Mesenchymal stem cell (in vitro differentiated cells and primary cell): ENCODE results near the gene CEP112.

ENCODE experiments used
- DNase-seq: peaks from one replicate; pipeline ENCODE4 v3.0.0-alpha.2; 2013
- H2AFZ ChIP-seq: one replicate; pipeline ENCODE4 v1.6.1; 2013; ENCODE audit warnings: low read depth, mild to moderate bottlenecking, control low read depth, inconsistent platforms, low read length, moderate library complexity
- H2AK5ac ChIP-seq: 2 replicates; pipeline ENCODE4 v1.6.1; 2013; ENCODE audit warnings: low read length, moderate library complexity, mild to moderate bottlenecking, inconsistent platforms; ENCODE audit not compliant: severe bottlenecking
- H2BK120ac ChIP-seq: one replicate; pipeline ENCODE4 v1.6.1; 2013; ENCODE audit warnings: low read depth, mild to moderate bottlenecking, inconsistent platforms, low read length, moderate library complexity
- H2BK12ac ChIP-seq, 2 experiments: one replicate each; pipeline ENCODE4 v1.6.1; 2013; ENCODE audit warnings: inconsistent platforms in 2 of 2, low read length in 2 of 2, mild to moderate bottlenecking in 2 of 2, moderate library complexity in 2 of 2, control low read depth in 1 of 2
- H2BK15ac ChIP-seq: one replicate; pipeline ENCODE4 v1.6.1; 2013; ENCODE audit warnings: mild to moderate bottlenecking, low read depth, inconsistent platforms; ENCODE audit not compliant: poor library complexity, severe bottlenecking
- H2BK5ac ChIP-seq: 2 replicates; pipeline ENCODE4 v1.6.1; 2013; ENCODE audit warnings: low read depth, mild to moderate bottlenecking, low read length, control low read depth, inconsistent platforms; ENCODE audit not compliant: poor library complexity, severe bottlenecking
- H3K14ac ChIP-seq, 2 experiments: one replicate each; pipeline ENCODE4 v1.6.1; 2013; ENCODE audit warnings: inconsistent platforms in 2 of 2, low read length in 2 of 2, control low read depth in 1 of 2, mild to moderate bottlenecking in 1 of 2, moderate library complexity in 1 of 2
- H3K18ac ChIP-seq, 2 experiments: one replicate each; pipeline ENCODE4 v1.6.1; 2013; ENCODE audit warnings: inconsistent platforms in 2 of 2, low read length in 2 of 2, control low read depth in 1 of 2, low read depth in 1 of 2, mild to moderate bottlenecking in 1 of 2
- H3K23ac ChIP-seq, 2 experiments: one replicate each; pipeline ENCODE4 v1.6.1; 2013; ENCODE audit warnings: inconsistent platforms in 2 of 2, low read length in 2 of 2, mild to moderate bottlenecking in 2 of 2, moderate library complexity in 2 of 2, control low read depth in 1 of 2
- H3K27ac ChIP-seq: 2 replicates; pipeline ENCODE4 v1.5.1; 2013; ENCODE audit warnings: mild to moderate bottlenecking, moderate library complexity, low read length, control low read depth, inconsistent platforms; ENCODE audit not compliant: poor library complexity, severe bottlenecking
- H3K27me3 ChIP-seq, 2 experiments: 2 replicates each; pipeline versions ENCODE4 v1.6.1 to v1.7.0; 2013; ENCODE audit warnings: low read length in 2 of 2, mild to moderate bottlenecking in 2 of 2, moderate library complexity in 2 of 2, control low read depth in 1 of 2, inconsistent platforms in 1 of 2; ENCODE audit not compliant: control insufficient read depth in 1 of 2, insufficient read depth in 1 of 2
- H3K36me3 ChIP-seq, 2 experiments: 2 replicates each; pipeline versions ENCODE4 v1.6.1 to v1.7.0; 2013; ENCODE audit warnings: low read length in 2 of 2, control low read depth in 1 of 2, inconsistent platforms in 1 of 2, low read depth in 1 of 2, mild to moderate bottlenecking in 1 of 2; ENCODE audit not compliant: insufficient read depth in 2 of 2, control insufficient read depth in 1 of 2
- H3K4ac ChIP-seq, 2 experiments: one replicate each; pipeline ENCODE4 v1.6.1; 2013; ENCODE audit warnings: inconsistent platforms in 2 of 2, low read length in 2 of 2, mild to moderate bottlenecking in 2 of 2, moderate library complexity in 2 of 2, control low read depth in 1 of 2, low read depth in 1 of 2
- H3K4me1 ChIP-seq: 2 replicates; pipeline ENCODE4 v1.6.1; 2013; ENCODE audit warnings: low read depth, low read length, control low read depth; ENCODE audit not compliant: control insufficient read depth, insufficient read depth
- H3K4me2 ChIP-seq: 2 replicates; pipeline ENCODE4 v1.6.1; 2013; ENCODE audit warnings: low read length, mild to moderate bottlenecking, inconsistent platforms; ENCODE audit not compliant: poor library complexity, severe bottlenecking
- H3K4me3 ChIP-seq, 2 experiments: 2 replicates each; pipeline versions ENCODE4 v1.5.1 to v1.7.0; 2013; ENCODE audit warnings: low read length in 2 of 2, mild to moderate bottlenecking in 2 of 2, control low read depth in 1 of 2, low read depth in 1 of 2; ENCODE audit not compliant: insufficient read depth in 1 of 2
- H3K79me1 ChIP-seq: replicated peaks from 2 replicates; pipeline ENCODE4 v1.6.1; 2013; ENCODE audit warnings: mild to moderate bottlenecking, control low read depth, low read length, inconsistent platforms; ENCODE audit not compliant: poor library complexity, severe bottlenecking
- H3K9ac ChIP-seq: 2 replicates; pipeline ENCODE4 v1.7.0; 2013; ENCODE audit warnings: mild to moderate bottlenecking, low read length, moderate library complexity
- H3K9me3 ChIP-seq: 2 replicates; pipeline ENCODE4 v1.7.0; 2013; ENCODE audit warnings: mild to moderate bottlenecking, low read length; ENCODE audit not compliant: control insufficient read depth
- H4K8ac ChIP-seq: one replicate; pipeline ENCODE4 v1.6.1; 2013; ENCODE audit warnings: inconsistent platforms, mild to moderate bottlenecking, low read length, moderate library complexity
- H4K91ac ChIP-seq: one replicate; pipeline ENCODE4 v1.6.1; 2013; ENCODE audit warnings: mild to moderate bottlenecking, low read length, inconsistent platforms
- WGBS: methylation state at CpG from one replicate; pipeline ENCODE4 v1.1.7; 2013; ENCODE audit warnings: mixed read lengths; 5-methylcytosine and 5-hydroxymethylcytosine counted together

The CEP112 gene

GRCh38 chr17:65662196-65662595, 529.7 kb downstream of the CEP112 start:
- no peaks in the 10 kb centered on the region for H3K4me1 ChIP-seq
- H3K14ac ChIP-seq = no peak overlapping the region
- H3K4me3 ChIP-seq = no peak overlapping the region
- no peak overlapping the region for H2BK120ac ChIP-seq
- H3K9me3 ChIP-seq = no peaks in the 10 kb centered on the region
- no peak overlapping the region for H2BK15ac ChIP-seq
- no peak overlapping the region for H2AK5ac ChIP-seq
- no peak overlapping the region for H3K4ac ChIP-seq
- H4K91ac ChIP-seq = no peak overlapping the region
- DNase-seq = no peak
- WGBS = no CpG with 5 or more reads among the region's 1 CpG
- no peak overlapping the region for H3K4me2 ChIP-seq
- H3K27me3 ChIP-seq = no peaks in the 10 kb centered on the region
- no peak overlapping the region for H4K8ac ChIP-seq
- H3K9ac ChIP-seq = no peak overlapping the region
- no peak overlapping the region for H3K23ac ChIP-seq
- H3K36me3 ChIP-seq = no peaks in the 10 kb centered on the region
- no peak overlapping the region for H3K27ac ChIP-seq
- no peak overlapping the region for H2BK12ac ChIP-seq
- H3K18ac ChIP-seq = no peak overlapping the region
- no peaks in the 10 kb centered on the region for H3K79me1 ChIP-seq
- H2AFZ ChIP-seq = no peak overlapping the region
- no peak overlapping the region for H2BK5ac ChIP-seq

- H2BK12ac ChIP-seq = no peak overlapping the region
- no peak overlapping the region for H3K9ac ChIP-seq
- no peak overlapping the region for H3K4me2 ChIP-seq
- no peak overlapping the region for H2AFZ ChIP-seq
- H3K4me3 ChIP-seq = no peak overlapping the region
- H2BK120ac ChIP-seq = no peak overlapping the region
- H3K23ac ChIP-seq = no peak overlapping the region
- H2AK5ac ChIP-seq = no peak overlapping the region
- DNase-seq = peak; percentile 34
- H2BK15ac ChIP-seq = no peak overlapping the region
- WGBS = 86% methylated on average over 1 of the region's 2 CpGs
- no peak overlapping the region for H4K91ac ChIP-seq
- H3K79me1 ChIP-seq = no peaks in the 10 kb centered on the region
- no peak overlapping the region for H3K27ac ChIP-seq
- no peak overlapping the region for H4K8ac ChIP-seq
- H3K4ac ChIP-seq = no peak overlapping the region
- no peaks in the 10 kb centered on the region for H3K27me3 ChIP-seq
- no peak overlapping the region for H2BK5ac ChIP-seq
- no peaks in the 10 kb centered on the region for H3K9me3 ChIP-seq
- H3K36me3 ChIP-seq = no peaks in the 10 kb centered on the region
- no peak overlapping the region for H3K14ac ChIP-seq
- no peak overlapping the region for H3K18ac ChIP-seq
- no peaks in the 10 kb centered on the region for H3K4me1 ChIP-seq
Measured at GRCh38 chr17:65660947-65661346, 531.0 kb downstream of the CEP112 start.

GRCh38 chr17:65660078-65660477, 531.9 kb downstream of the CEP112 start:
- Histone ChIP-seq H3K27me3 (no peaks in the 10 kb centered on the region), H3K14ac (no peak overlapping the region)

GRCh38 chr17:65659512-65659911, 532.4 kb downstream of the CEP112 start:
- Histone ChIP-seq H3K27ac (no peak overlapping the region), H2BK5ac (no peak overlapping the region), H3K18ac (no peak overlapping the region), H3K4ac (no peak overlapping the region), H2BK120ac (no peak overlapping the region), H3K14ac (no peak overlapping the region), H2AFZ (no peak overlapping the region), H3K4me1 (no peaks in the 10 kb centered on the region), H3K23ac (no peak overlapping the region), H3K4me2 (no peak overlapping the region), H3K9ac (no peak overlapping the region), H4K8ac (no peak overlapping the region), H2BK15ac (no peak overlapping the region), H3K9me3 (no peaks in the 10 kb centered on the region), H3K27me3 (no peaks in the 10 kb centered on the region), H4K91ac (no peak overlapping the region), H2AK5ac (no peak overlapping the region), H3K79me1 (no peaks in the 10 kb centered on the region), H3K36me3 (no peaks in the 10 kb centered on the region), H2BK12ac (no peak overlapping the region), H3K4me3 (no peak overlapping the region)
- WGBS = 100% methylated on average over 2 of the region's 4 CpGs
- DNase-seq = no peak

More at GRCh38 chr17:65660078-65660477, 531.9 kb downstream of the CEP112 start:
- Histone ChIP-seq H3K4me2 (no peak overlapping the region), H4K91ac (no peak overlapping the region), H2BK5ac (no peak overlapping the region), H3K23ac (no peak overlapping the region), H3K4me1 (no peaks in the 10 kb centered on the region), H3K18ac (no peak overlapping the region), H2AFZ (no peak overlapping the region), H2BK12ac (no peak overlapping the region), H2BK120ac (no peak overlapping the region), H3K36me3 (no peaks in the 10 kb centered on the region), H3K9me3 (no peaks in the 10 kb centered on the region), H2AK5ac (no peak overlapping the region), H3K79me1 (no peaks in the 10 kb centered on the region), H3K27ac (no peak overlapping the region), H4K8ac (no peak overlapping the region), H2BK15ac (no peak overlapping the region), H3K4ac (no peak overlapping the region), H3K4me3 (no peak overlapping the region), H3K9ac (no peak overlapping the region)
- no peak for DNase-seq
- 95% methylated on average over 1 of the region's 1 CpG for WGBS
